LNCAP (cell line): ENCODE data around the gene CAVIN2.

Source experiments
- TF ChIP-seq, protein P1 (sequence below): fragments of 450-650 bp; IDR thresholded peaks from 2 replicates; pipeline ENCODE4 v1.5.1; 2017; ENCODE audit warnings: mild to moderate bottlenecking

CAVIN2 gene

GRCh38 chr2:191803007-191803406, 43.9 kb downstream of the CAVIN2 start:
- TF ChIP-seq, protein P1, sequence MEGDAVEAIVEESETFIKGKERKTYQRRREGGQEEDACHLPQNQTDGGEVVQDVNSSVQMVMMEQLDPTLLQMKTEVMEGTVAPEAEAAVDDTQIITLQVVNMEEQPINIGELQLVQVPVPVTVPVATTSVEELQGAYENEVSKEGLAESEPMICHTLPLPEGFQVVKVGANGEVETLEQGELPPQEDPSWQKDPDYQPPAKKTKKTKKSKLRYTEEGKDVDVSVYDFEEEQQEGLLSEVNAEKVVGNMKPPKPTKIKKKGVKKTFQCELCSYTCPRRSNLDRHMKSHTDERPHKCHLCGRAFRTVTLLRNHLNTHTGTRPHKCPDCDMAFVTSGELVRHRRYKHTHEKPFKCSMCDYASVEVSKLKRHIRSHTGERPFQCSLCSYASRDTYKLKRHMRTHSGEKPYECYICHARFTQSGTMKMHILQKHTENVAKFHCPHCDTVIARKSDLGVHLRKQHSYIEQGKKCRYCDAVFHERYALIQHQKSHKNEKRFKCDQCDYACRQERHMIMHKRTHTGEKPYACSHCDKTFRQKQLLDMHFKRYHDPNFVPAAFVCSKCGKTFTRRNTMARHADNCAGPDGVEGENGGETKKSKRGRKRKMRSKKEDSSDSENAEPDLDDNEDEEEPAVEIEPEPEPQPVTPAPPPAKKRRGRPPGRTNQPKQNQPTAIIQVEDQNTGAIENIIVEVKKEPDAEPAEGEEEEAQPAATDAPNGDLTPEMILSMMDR: no peak

GRCh38 chr2:191802180-191802579, 44.7 kb downstream of the CAVIN2 start:
- TF ChIP-seq, protein P1: no peak

DNA sequence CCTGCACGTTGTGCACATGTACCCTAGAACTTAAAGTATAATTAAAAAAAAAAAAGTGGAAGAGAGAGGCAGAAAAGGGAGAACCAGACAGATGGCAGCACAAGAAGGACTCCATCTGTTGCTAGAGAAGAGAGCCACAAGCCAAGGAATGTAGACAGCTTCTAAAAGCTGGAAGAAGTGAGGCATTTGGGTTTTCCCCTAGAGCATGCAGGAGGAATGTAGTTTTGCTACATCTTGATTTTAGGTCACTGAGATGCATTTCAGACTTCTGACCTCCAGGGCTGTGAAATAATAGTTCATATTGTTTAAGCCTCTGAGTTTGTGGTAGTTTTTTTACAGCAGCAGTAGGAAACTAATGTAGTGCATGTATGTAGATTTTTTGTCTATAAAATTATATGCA, 46.0 kb downstream of the CAVIN2 start:
- TF ChIP-seq, protein P1: no peak

- TF ChIP-seq, protein P1: no peak
Measured at GRCh38 chr2:191799526-191799925, 47.4 kb downstream of the CAVIN2 start.

- TF ChIP-seq, protein P1: no peak
Measured at GRCh38 chr2:191797942-191798876, 48.7 kb downstream of the CAVIN2 start.

- TF ChIP-seq, protein P1: no peak
Measured at GRCh38 chr2:191797500-191797899, 49.4 kb downstream of the CAVIN2 start.

DNA sequence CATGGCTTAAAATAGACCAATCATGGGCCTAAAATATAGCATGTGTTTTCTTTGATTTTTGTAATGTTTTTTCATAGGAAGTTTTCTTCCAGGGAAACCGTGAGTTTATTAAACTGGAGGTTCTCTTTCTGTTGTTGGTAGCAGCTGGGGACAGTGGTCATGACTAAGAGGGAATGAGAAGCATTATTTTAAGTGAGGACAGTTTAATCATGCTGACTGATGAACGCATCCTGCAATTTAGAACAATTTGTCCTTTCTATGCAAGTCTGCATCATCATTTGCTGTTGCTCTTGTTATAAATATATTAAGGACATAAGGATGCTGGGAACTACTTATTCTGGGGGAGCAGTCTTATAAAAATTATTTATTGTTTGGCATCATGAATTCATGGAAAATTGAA, 51.2 kb downstream of the CAVIN2 start:
- TF ChIP-seq, protein P1: no peak
